ENCODE data around the gene IL22RA1. TPM values are rescaled to one million over a fixed set of nuclear protein-coding genes. Genes with fewer than 3 reads are reported as not detected.

IL22RA1 gene
- total RNA-seq, 1 donor from 2014 or later, result not detected

DNA sequence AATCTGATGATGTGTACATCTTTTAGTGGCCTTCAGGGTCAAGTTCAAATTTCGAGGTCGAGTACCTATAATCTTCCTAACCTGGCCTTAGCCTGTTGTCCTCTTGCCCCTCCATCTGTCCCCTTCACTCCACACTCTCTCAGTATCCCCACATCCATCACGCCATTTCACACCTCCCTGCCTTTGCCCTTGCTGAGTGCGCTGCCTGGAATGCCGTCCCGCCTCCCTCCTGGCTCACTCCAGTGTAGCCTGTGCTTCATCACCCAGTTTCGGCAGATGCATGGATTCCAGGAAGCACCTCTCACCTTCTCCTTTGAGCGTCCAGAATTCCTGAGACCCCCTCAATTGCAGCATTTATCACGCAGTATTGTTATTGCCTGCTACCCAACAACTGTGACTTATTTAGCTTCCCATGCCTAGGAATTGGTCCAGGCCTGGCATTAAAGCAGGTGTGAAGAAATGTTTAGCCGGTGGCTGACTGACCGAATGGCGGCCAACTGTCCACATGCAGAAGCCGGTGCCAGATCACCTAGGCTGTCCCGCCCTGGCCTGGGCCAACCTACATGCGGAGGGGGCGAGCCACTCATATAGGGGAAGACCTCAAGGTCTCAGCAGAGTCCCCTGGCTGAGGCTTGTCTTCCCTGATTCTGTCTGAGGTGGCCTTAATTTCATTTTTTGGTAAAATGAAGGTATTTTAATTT, 65.5 kb downstream of the IL22RA1 start:
- no peak for DNase-seq (ENCODE audit: low spot score)

DNA sequence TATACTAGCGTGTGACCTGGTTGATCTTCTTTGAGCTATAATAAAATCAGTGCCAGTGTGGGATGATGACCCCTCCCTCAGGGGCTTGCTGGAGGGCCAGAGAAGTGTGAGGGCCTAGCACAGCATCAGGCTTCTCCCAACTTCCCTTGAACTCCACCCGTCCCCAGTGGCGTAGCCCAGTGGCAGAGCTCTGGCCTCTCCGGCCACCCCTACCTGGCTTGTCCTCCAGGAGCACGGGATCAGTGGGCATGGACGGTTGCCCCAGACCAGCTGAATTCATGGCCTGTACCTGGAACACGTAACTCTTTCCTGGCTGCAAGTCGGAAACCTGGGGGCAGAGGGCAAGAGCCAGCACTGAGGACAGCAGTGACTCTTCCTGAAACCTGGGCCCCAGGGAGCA, 67.0 kb downstream of the IL22RA1 start:
- no peak for DNase-seq (ENCODE audit: low spot score)

DNA sequence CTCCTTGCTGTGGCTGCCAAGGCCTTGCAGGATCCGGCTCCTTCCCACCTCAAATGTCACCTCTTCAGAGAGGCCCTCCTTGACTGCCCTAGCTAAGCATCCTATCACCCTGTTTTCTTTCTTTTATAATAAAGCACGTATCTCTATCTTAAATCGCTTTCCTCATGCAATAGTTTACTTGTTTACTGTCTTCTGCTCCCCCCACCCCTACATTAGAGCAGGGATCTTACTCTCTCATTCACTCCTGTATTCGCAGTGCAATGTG, 67.4 kb downstream of the IL22RA1 start:
- DNase-seq (ENCODE audit: low spot score), result no peak

DNA sequence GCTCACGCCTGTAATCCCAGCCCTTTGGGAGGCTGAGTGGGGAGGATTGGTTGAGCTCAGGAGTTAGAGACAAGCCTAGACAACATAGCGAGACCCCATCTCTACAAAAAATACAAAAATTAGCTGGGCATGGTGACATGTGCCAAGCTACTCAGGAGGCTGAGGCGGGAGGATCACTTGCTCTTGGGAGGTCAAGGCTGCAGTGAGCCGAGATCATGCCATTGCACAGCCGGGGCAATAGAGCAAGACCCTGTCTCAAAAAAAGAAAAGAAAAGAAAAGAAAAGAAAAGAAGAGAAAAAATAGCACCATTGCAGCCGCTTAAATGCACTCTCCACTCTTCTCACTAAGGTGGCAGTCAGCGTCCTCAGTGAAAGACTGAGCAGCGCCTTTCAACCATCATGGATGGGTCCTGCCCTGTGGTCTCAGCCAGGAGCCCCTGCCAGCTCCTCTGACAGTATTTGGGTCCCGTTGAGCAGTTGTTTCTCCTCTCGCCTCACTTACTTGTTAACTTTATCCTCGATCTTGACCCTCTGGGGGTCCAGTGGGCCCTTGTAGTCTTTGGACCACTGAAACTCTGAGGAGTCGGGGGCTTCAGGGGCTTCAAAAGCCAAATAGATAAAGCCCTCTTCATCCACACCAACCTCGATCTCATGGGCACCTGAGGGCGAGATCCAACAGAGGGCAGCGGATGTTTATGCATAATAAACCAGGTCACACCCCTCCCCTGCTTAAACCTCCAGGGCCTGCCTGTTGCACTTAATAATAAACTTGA, 67.9 kb downstream of the IL22RA1 start:
- no peak for DNase-seq (ENCODE audit: low spot score)

DNA sequence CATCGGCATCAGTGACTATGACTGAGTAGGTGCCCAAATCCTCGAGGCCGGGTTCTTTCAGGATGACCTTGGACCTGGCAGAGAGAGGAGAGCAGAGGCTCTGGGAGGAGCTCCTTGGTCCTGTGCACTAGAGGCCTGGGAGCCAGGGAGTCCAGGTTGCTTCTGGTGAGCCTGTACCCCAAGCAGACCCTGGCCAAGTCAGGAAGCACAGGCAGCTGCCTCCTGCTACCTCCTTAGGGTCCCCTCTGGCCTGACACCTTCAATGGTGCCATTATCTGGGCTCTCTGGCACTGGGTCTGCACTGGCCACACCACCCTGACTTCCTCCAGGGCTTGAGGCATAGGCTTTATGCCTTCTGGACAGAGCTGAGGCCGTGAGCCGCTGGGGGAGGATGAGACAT, 68.7 kb downstream of the IL22RA1 start:
- no peak for DNase-seq (ENCODE audit: low spot score)

DNA sequence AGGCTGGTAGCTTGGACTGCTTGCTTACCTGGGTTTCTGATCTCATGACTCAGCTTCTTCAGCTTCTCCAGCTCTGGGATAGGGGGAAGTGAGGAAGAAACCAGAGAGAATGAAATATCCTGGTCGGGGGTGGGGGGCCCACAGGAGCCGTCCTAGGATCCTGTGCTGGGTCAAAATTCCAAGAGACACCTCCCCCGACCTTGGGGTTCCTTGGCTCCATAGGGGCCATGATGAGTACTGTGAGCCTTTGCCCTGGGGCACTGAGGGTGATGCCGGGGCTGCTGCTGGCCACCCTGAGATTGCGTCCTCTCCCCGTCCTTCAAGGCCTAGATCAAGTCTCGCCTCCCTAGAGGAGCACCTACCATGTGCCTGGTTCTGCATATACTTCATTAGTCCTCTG, 71.0 kb downstream of the IL22RA1 start:
- DNase-seq (ENCODE audit: low spot score), result no peak

DNA sequence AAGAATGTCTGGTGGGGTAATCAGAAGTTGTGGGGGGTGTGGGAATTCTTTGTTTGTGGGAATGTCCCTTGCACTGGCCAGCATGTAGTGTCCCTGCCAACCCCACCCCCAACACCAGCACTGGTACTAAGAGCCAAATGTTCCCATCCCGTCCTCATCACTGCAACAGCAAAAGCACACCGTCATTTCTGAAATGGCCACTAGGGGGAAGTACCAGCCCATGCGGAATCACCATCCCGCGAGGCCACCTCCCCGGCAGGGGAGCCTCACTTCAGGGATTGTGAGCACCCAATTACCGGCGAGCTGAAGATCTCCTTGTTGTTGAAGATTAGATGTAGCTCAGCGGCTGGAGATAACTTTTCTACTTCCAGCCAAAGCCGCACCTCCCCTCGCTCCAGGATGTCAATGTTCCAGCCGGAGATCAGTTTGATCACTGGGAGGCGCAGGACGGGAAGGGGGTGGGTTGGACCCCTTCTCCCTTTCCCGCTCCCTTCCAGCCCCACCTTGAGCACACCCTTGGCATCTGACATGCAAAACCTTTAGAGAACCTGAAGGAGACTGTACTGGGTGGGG, 72.0 kb downstream of the IL22RA1 start:
- DNase-seq (ENCODE audit: low spot score), result no peak

DNA sequence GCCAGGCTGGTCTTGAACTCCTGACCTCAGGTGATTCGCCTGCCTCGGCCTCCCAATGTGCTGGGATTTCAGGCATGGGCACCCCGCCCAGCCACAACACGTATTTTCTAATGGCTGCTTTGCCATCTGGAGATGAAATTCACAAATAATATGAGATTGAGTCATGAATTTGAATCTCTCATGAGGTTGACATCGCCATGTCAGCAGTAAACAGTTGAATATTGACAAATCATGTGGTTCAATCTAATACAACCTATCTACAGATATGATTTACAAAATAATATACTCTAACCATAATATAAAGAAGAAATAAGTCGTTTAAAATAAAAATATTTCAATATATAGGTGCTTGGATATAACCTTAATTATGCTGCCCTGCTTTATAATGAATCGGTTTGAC, 73.1 kb downstream of the IL22RA1 start:
- DNase-seq (ENCODE audit: low spot score), result no peak

Other genes starting within 250 kb of the IL22RA1 start
- not detected for gene CNR2, start 229.8 kb downstream of the IL22RA1 start, total RNA-seq
- 94.5 TPM for gene PNRC2, start 183.3 kb downstream of the IL22RA1 start, total RNA-seq
- gene SRSF10, start 162.8 kb downstream of the IL22RA1 start, total RNA-seq, result 85.4 TPM
- gene MYOM3, start 31.0 kb downstream of the IL22RA1 start, total RNA-seq, result 0.42 TPM
- 0.22 TPM for gene IFNLR1, start 44.1 kb upstream of the IL22RA1 start, total RNA-seq
- gene GRHL3, start 176.2 kb upstream of the IL22RA1 start, total RNA-seq, result not detected